Activated CD8-positive, alpha-beta memory T cell treated with anti-CD3 and anti-CD28 coated beads, Interleukin-2, amount 50 U/mL, for 4 hours (primary cell): ENCODE data around the gene LRP8.
"Not testable (repeated sequence)": the region's sequence is repeated elsewhere in the genome, so short reads cannot be mapped to it uniquely, and the experiment has no call there.

Experiments
- DNase-seq: peaks from one replicate; pipeline ENCODE4 v3.0.0-alpha.2; 2020

Gene LRP8

DNA sequence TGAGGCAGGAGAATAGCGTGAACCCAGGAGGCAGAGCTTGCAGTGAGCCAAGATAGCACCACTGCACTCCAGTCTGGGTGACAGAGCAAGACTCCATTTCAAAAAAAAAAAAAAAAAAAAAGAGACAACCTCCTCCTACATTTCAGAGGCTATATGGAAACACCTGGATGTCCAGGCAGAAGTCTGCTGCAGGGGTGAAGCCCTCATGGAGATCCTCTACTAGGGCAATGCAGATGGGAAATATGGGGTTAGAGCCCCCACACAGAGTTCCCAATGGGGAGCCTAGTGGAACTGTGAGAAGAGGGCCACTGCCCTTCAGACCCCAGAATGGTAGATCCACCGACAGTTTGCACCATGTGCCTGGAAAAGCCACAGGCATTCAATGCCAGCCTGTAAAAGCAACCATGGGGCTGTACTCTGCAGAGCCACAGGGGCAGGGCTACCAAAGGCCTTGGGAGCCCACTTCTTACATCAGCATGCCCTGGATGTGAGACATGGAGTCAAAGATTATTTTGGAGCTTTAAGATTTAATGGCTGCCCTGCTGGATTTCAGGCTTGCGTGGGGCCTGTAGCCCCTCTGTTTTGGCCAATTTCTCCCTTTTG, 121.7 kb downstream of the LRP8 start:
- DNase-seq = not testable (repeated sequence)

DNA sequence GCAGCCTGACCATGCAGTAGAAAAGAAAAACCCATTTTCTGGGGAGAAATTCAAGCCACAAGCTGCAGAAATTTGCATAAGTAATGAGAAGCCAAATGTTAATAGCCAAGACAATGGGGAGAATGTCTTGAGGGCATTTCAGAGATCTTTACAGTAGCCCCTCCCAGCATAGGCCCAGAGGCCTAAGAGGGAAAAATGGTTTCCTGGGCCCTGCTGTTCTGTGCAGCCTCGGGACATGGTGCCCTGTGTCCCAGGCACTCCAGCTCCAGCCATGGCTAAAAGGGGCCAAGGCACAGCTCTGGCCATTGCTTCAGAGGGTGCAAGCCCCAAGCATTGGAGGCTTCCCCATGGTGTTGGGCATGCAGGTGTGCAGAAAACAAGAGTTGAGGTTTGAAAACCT, 122.4 kb downstream of the LRP8 start:
- DNase-seq = not testable (repeated sequence)

DNA sequence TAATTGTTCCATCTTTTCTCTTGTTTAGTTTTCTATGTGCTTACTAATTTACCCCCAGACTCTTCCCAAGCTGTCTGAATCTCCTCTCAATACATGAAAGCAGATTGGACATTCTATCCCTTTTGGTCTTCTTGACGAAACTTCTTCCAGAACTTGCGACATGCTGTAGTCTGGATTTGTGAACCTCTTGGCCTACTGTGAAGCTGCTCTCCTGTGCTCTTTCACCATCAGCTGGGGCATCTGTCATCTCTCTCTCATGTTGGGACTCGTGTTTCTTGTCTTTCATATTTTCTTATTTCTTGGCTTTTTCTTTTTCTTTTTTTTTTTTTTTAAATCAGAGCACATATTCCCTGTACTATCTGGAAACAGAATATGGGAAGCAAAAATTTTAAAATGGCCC, 124.4 kb downstream of the LRP8 start:
- DNase-seq = no peak

DNA sequence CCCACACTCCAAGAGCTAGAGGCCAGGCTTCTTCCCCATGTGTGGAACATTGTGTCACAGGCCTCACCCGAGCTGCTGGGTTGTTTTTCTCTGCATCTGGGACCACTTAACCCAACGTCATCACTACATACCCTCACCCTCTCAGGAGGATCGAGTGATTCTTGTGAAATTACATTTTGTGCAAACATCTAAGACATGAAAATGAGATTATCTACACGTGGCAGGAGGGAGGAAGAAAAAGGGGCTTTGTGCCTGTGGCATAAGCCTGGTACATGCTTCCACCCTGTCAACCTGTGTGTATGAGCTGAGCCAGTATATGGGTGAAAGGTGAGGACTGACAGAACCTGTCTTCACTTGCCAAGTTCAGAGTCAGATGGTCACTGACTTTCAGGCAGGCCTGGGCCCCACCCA, 129.6 kb downstream of the LRP8 start:
- no peak for DNase-seq

DNA sequence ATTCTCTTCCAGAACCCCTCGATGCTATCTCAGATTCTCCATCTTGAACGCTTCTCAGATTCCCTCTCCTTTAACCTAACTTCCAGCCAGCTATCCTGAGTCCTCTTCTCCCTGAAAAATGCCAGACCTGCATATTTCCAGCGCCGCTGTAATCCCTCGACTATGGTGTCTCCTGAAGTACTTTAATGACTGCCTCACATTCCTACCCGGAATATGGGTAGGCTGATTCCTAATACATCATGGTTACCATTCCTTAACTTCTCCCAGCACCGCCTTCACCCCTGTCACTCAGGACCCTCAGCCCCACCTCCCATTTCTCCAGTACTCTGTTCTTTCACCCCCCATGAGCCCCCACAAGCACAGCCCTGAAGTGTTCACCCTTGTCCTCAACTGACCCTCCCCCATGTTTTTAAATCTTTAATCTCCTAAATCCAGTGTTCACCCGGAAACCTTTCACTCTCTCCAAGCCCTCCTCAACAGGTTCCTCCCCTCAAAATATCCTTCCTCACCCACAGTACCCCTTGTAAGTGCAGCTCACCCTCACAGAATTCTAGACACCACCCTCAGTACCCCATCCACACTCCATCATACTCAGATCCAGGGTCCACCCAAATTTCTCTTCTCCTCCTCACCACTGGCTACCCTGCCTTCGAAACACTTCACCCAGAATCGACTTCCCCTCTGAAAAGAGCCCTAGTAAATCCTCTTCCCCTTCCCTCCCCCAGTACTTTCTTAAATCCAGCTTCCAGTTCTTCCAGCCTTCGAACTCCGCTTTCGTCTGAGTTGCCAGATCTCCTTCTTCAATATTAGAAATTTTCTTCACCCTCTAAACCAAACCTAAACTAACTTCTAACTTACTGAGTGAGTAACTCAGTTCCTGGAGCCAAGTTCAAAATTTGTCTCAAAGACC, 130.3 kb downstream of the LRP8 start:
- DNase-seq = no peak

DNA sequence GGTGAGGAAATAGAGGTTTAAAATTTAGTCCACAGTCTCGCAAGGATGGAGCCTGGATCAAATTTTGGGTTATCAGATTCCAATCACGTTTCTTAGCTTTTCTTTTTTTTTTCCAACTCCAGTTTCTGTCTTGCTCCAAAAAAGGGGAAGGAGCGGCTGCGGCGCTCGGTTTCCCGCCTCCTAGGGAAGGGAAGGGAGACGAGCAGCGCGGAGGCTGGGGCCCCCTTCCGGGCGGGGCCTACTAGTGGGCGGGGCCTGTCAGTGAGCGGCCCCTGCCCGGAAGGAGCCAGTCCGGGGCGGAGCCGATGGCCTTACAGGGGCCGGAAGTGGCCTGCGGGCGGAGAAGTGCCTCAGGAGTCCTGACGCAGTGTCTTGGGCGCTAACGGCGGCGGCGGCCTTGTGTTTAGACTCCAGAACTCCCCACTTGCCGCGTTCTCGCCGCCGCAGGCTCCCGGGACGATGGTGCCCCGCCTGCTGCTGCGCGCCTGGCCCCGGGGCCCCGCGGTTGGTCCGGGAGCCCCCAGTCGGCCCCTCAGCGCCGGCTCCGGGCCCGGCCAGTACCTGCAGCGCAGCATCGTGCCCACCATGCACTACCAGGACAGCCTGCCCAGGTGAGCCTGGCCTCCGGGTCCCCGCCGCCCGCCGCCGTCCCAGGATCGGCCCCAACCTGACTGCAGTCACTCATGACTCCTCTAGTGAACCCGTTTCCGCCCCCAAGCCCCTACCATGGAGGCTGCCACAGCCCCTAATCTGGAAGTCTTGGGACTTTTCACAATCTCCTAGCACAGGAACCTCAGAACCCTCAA, 131.2 kb downstream of the LRP8 start, which contains the start of gene CPT2:
CPT2 (plus strand) TSS at position 340 of the 806 bp plus-strand sequence; CDS start at position 460, 120 bp downstream.
- peak; percentile 90 for DNase-seq

DNA sequence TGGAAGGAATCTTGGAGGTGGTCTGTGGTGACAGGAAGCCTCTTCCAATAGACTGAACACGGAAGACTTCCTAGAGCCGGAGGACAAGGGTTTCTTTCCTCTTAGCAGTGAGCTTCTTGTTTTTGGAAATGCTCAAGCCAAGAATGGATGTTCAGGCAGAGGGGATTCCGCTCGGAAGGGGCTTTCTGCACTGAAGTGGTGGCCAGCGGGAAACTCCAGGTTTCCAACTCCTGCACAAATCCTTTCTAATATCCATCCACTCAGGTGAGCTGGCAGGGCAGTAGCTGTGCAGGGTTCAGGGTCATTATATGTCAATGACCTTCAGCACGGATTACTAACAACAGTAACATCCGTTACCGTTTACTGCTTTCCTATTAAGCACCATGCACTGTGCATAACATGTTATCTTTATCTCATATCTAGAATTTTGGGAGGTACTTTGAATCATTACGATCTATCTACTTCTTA, 131.8 kb downstream of the LRP8 start:
- no peak for DNase-seq

DNA sequence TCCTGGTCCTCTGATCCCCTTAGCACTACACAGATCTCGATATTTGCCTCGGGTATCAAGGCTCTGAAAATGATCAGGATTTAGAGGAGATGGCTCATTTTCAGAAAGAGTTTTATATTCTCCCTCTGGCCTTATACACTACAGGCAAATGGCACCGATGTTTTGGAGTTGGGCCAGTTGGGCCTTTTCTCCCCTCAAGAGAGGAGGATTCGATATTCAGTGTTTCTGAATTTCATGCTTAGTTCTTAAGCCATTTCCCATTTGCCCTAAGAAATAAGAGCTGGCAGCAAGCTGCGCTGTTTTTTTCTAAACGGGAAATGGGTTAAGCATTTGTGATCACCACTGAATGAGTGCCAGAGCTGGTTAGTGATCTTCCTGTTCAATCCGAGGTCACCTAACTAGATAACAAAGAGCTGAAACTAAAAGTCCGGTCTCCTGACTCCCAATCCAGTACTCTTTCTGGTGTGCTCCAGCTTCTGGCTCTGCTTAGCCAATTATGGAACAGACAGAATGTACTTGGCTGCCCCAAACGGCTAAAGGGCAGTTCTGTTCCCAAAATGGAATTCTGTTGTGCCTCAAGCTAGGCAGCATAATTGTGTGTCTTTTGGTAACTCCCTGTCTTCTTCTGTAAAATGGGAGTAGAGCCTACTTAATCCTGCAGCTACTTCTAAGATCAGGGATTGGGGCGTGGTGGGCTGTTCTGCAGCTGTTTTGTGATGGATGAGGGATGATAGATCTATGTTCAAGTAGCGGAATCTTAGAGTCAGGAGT, 132.4 kb downstream of the LRP8 start:
- no peak for DNase-seq
